Kasumi-1 (cell line): Measurements from ENCODE around the gene DIP2A.

Source experiments
- DNase-seq, 2 experiments: peaks; one replicate each; lab custom pipeline; 2025; lab: John Stamatoyannopoulos, UW

DIP2A gene

DNA sequence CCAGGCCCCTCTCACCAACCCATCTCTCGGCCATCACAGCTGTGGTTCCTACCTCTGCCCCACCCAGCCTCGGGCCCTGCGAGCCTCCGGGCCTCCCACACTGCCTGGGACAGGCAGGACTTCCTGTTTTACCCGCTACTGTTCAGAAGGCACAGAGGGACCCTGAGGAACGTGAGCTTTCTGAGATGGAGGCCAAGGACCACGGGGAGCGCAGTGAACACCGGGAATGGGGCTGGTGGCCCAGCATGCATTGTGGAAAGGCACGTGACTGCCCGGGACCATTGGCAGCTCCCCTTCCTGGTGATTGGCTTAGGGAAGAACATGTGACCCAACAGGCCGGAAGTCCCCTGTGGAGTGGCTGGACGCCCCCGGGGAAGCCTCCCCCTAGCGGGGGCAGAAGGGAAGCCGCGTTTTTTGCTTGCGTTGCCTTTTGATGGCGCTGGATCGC, 139.2 kb downstream of the DIP2A start:
- DNase-seq: no peak

DNA sequence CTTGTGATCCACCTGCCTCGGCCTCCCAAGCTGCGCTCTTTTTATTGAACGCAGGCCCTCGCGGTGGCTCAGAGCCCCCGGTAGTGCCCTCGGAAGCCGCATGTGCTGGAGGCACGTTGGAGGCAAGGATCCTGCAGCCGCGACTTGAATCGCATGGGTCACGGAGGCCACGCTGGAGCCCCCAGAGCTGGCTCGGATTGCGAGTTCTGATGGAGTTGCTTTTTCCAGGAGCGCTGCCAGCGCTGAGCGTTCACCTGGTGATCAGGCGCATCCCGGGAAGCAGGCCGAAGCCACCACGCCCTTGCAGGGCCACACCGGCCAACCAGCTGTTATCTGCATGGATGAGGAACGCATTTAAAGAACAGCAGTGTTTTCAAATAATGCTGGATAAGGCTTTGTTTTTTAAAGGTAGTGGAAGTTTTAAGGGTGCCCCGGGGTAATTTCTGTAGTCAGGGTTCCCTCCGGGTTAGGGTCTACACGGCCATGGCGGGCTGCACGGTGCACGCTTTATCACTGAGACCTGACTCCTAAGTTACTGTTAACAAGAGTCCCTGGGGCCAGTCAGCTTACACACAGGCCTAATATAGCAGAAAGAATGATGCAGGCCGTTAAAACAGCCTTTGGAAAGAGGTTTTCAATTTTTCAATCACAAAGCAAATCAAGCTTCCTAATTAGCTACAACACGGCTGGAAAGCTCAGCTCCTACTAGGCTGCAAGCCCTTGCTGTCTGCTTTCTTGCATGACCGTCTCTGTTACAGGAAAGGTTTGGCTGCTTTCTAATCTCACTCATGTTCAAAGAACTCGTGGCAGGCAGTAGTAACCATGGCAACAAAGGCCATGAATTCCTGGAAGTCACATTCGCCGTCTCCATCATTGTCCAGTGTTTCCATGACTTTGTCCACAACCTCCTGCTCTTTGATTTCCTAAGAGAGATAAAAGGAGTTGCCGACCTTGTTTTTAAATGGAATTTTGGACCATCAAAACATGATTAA, 140.2 kb downstream of the DIP2A start:
- DNase-seq: no peak

- DNase-seq: no peak
Observed at GRCh38 chr21:46600305-46600704, 141.6 kb downstream of the DIP2A start.

DNA sequence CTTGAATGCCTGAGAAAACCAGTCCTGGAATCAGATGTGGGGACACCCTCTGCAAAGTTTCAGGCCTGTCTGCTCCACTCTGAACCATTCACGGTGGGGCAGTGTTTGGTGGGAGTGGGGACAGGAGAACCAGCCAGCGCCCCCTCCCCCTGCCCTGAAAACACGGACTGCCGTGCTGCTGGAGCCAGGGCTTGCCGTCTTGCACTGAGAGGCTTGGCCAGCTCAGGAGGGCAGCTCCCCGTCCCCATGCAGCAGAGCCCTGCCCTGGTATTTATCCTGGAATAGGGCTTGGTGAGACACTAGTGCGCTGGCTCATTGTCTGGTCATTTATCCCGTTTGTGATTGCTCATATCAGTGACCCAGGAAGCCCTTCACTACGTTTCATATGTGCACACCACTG, 142.3 kb downstream of the DIP2A start:
- no peak for DNase-seq

GRCh38 chr21:46603228-46603627, 144.5 kb downstream of the DIP2A start:
- DNase-seq: no peak

DNA sequence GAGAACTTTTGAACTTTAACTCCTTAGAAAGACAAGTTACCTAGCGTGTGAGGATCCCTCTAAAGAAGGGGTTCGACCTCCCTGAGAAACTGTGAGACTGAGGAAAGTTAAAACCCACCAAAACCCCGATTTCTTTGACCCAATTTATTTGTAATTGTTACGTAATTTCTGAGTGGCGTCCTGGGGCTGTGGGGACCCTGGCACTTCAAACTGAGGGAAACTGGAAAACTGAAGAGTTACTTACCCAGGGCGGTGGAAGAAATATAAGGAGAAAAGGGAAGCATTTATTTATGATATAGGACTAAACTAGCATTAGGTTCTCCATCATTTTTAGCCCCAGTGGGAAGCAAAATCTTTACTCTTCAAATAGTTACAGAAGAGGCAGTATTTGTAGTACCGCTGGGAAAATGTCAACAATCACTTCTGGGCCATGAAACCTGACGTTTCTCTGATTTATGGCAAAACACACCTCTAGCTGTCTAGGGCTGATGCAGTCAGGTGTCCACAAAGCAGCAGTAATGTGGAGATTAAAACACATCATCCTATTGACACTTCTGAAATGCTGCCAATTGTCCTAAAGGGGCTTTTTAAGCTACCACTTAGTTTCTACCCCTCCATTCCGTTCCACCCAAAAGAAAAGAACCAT, 145.8 kb downstream of the DIP2A start:
- DNase-seq: no peak

GRCh38 chr21:46604975-46605766, 146.5 kb downstream of the DIP2A start, which contains the start of gene S100B:
S100B (minus strand) TSS chr21:46605082; CDS start chr21:46602415, 2,667 bp downstream.
- peak; percentile 18 to 23 for DNase-seq

- DNase-seq: peak; percentile 89 to 94
Observed at GRCh38 chr21:46605767-46606426, 147.2 kb downstream of the DIP2A start.

DNA sequence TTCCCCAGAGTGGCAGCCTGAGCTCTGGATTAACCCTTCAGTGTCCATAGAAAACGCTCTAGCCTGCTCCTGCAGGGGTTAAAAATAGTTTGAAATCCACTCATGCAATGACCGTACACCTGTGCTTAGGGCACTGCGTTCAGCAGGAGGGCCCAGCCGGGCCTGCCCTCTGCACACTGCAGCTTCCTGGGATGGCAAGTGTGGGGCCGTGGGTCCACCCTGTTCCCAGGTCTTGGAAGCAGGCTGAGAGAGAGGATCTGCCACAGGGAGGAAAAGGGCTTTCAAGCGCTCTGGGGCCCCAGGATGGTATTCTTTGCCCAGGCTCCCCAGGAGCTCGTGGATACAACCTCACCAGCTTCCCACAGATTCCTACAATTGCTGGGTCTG, 147.7 kb downstream of the DIP2A start:
- no peak for DNase-seq

- no peak for DNase-seq
Observed at GRCh38 chr21:46607636-46608035, 148.9 kb downstream of the DIP2A start.

- no peak for DNase-seq
Observed at GRCh38 chr21:46608672-46609111, 150.0 kb downstream of the DIP2A start.

- no peak for DNase-seq
Observed at GRCh38 chr21:46610018-46610701, 151.5 kb downstream of the DIP2A start.

GRCh38 chr21:46613391-46613790, 154.7 kb downstream of the DIP2A start:
- DNase-seq: no peak

DNA sequence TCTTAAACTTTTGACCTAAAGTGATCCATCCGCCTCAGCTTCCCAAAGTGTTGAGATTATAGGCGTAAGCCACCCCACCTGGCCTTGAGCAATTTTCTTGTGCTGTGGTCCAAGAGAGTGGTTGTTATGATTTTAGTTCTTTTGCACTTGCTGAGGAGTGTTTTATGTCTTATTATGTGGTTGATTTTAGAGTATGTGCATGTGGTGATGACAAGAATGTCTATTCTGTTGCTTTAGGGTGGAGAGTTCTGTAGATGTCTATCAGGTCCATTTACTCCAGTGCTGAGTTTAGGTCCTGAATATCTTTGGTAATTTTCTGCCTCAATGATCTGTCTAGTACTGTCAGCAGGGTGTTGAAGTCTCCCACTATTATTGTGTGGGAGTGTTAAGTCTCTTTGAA, 157.4 kb downstream of the DIP2A start:
- no peak for DNase-seq

DNA sequence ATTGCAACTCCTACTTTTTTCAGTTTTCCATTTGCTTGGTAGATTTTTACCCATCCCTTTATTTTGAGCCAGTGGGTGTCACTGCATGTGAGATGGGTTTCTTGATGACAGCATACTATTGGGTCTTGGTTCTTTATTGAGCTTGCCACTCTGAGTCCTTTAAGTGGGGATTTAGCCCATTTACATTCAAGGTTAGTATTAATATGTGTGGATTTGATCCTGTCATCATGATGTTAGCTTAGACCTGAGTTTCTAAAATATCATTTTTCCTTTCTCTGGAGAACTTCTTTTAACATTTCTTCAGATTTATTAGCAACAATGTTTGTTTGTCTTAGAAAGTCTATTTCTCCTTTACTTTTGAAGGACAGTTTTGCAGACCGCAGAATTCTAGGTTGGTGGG, 158.0 kb downstream of the DIP2A start:
- DNase-seq: no peak

GRCh38 chr21:46617267-46618051, 158.8 kb downstream of the DIP2A start:
- no peak for DNase-seq

GRCh38 chr21:46618738-46619379, 160.2 kb downstream of the DIP2A start:
- no peak for DNase-seq
